Right cardiac atrium (tissue), 5 donors: ENCODE results near the gene LYSMD2. TPM values are rescaled to one million over a fixed set of nuclear protein-coding genes. Genes with fewer than 3 reads are reported as not detected.
A peak's percentile ranks its signal among the peaks of the same experiment; 100 is the strongest.

Source experiments
- ATAC-seq, 2 donors: fragments of 200-7000 bp; cut with Tn5 transposase; one replicate each; pipeline versions ENCODE4 v1.8.0 to v1.9.1; 2020; ENCODE audit warnings: moderate library complexity in 2 of 2, mild to moderate bottlenecking in 1 of 2
- DNase-seq, 3 donors: peaks; one replicate each; pipeline ENCODE4 v3.0.0-alpha.2; 2020
- H3K27ac ChIP-seq: one replicate; pipeline ENCODE4 v1.5.1; 2013; ENCODE audit warnings: mild to moderate bottlenecking, low read length, control low read depth, moderate library complexity
- H3K27me3 ChIP-seq: one replicate; pipeline ENCODE4 v1.6.1; 2013; ENCODE audit not compliant: control insufficient read depth, insufficient read depth
- H3K4me1 ChIP-seq: one replicate; pipeline ENCODE4 v1.6.1; 2013; ENCODE audit warnings: low read length; ENCODE audit not compliant: control insufficient read depth, insufficient read depth
- H3K4me3 ChIP-seq: one replicate; pipeline ENCODE4 v1.5.1; 2013; ENCODE audit warnings: low read length, control low read depth
- H3K9me3 ChIP-seq: one replicate; pipeline ENCODE4 v1.6.1; 2013; ENCODE audit warnings: low read length; ENCODE audit not compliant: control insufficient read depth
- WGBS: extraction: QIAGEN DNeasy Blood & Tissue Kit; methylation state at CpG from one replicate; pipeline ENCODE4 v1.1.7; 2013; 5-methylcytosine and 5-hydroxymethylcytosine counted together
- intact Hi-C, 4 donors: fragments of 100-400 bp; cut with DNase I; formaldehyde crosslinking; loops; one replicate each; pipeline versions ENCODE4 v1.11.0 to v1.14.0; 2022 to 2023
- polyA plus RNA-seq: library from polyadenylated mRNA; stranded (reverse); fragments of 200-250 nt; gene quantifications from one replicate; pipeline ENCODE4 v1.2.3, GENCODE V29; 2013
- total RNA-seq, 4 donors: library from RNA; stranded (reverse); fragmentation: NEBNext Ultra II Directional; extraction: Animal tissue kit (Norgen Biotek cat#: 25700); gene quantifications; one replicate each; pipeline ENCODE4 v1.2.1, GENCODE V29; 2021
- donor health status: healthy with polysubstance abuse.
- donor health status: DM: no; HTN: yes; CAD: no.
- donor health status: DM: no; HTN: no; CAD: no.
- donor health status: DM: no; HTN: yes; CAD: no; lungs with severe emphysema.
- donor health status: DM: yes; HTN: yes; CAD: no.

Gene LYSMD2
- total and polyA plus RNA-seq, 5 donors, result 6.5 to 7.8 (median 6.8) TPM

DNA sequence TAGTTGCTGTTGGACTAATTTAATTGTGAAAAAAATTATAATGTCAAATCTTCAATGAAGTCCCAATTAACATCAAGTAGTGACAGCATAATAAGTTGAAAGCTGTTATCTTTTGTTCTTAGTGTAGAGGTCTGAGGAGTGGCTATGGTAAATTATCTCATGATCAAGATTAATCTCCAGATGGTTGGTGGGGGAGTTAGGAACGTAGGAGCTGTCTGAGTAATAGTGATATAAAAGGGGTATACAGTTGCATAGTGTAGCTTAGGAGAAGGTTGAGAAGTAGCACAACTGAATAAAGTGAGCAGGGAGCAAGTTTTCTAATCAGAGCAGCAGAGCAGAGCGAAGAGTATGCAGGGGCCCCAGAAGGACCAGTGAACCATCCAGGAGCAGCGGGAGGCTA is 33.4 kb upstream of the LYSMD2 start:
- no peaks in the 10 kb centered on the region for H3K27me3 ChIP-seq
- no peak for ATAC-seq
- no peaks in the 10 kb centered on the region for H3K9me3 ChIP-seq
- intact Hi-C loops, result no loop called here
- no peak for DNase-seq
- no peaks in the 10 kb centered on the region for H3K4me1 ChIP-seq
- H3K4me3 ChIP-seq, result no peak overlapping the region
- no peak overlapping the region for H3K27ac ChIP-seq
- WGBS, result 87% methylated on average over 3 of the region's 3 CpGs

DNA sequence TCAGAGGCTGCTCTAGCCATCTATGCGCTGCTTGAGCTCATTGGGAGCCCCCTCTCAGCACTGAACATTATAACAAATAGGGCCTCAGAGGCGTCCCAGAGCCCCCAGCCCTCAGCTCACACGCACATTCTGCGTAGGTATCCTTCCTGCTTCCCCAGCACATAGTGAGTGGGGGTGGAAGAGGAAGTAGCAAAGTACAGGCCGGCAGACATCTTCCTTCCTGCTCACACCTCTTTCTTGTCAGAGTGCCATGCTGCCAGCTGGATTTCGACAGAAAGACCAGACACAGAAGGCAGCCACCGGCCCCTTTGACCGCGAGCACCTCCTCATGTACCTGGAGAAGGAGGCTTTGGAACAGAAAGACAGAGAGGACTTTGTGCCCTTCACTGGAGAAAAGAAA is 30.6 kb upstream of the LYSMD2 start:
- intact Hi-C loops, result no loop called here
- H3K4me3 ChIP-seq, result no peak overlapping the region
- H3K27me3 ChIP-seq, result no peaks in the 10 kb centered on the region
- H3K4me1 ChIP-seq, result no peaks in the 10 kb centered on the region
- H3K27ac ChIP-seq, result no peak overlapping the region
- 52% methylated on average over 9 of the region's 9 CpGs for WGBS
- DNase-seq, result no peak
- no peaks in the 10 kb centered on the region for H3K9me3 ChIP-seq
- peak in 1 of 2 donors; percentile 22 for ATAC-seq

- WGBS, result 93% methylated on average over 1 of the region's 1 CpG
- no peaks in the 10 kb centered on the region for H3K4me1 ChIP-seq
Measured at GRCh38 chr15:51766341-51766740, 28.9 kb upstream of the LYSMD2 start.

DNA sequence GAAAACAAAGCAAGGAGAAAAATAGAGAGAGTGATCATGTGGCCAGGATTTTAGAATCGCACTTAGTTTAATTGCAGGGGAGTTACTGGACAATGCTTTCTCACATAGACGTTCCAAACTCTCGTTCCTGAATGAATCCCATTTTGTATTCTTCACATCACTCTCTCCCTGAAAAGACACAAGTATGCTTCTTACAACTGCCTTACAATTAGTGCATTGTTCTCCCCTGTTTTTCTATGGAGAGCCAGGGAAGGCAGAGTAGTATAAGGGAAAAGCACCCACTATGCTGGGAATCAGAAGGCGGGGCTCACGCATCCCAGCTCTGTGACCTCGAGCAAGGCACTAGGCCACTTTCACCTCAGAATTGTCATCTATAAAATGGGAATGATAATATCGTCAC is 28.3 kb upstream of the LYSMD2 start:
- no peak overlapping the region for H3K27ac ChIP-seq
- H3K4me1 ChIP-seq, result no peaks in the 10 kb centered on the region
- H3K9me3 ChIP-seq, result no peaks in the 10 kb centered on the region

More at GRCh38 chr15:51766341-51766740, 28.9 kb upstream of the LYSMD2 start:
- ATAC-seq (no peak), DNase-seq (no peak)
- no peaks in the 10 kb centered on the region for H3K9me3 ChIP-seq
- no peak overlapping the region for H3K4me3 ChIP-seq
- intact Hi-C loops, result no loop called here
- H3K27ac ChIP-seq, result no peak overlapping the region
- H3K27me3 ChIP-seq, result no peaks in the 10 kb centered on the region

GRCh38 chr15:51760805-51761204 is 23.4 kb upstream of the LYSMD2 start:
- intact Hi-C loops, result no loop called here
- WGBS, result 67% methylated on average over 3 of the region's 3 CpGs

More for the DNA sequence above, 28.3 kb upstream of the LYSMD2 start:
- 83% methylated on average over 7 of the region's 7 CpGs for WGBS
- H3K4me3 ChIP-seq, result no peak overlapping the region
- DNase-seq (no peak), ATAC-seq (no peak)
- no peaks in the 10 kb centered on the region for H3K27me3 ChIP-seq
- intact Hi-C loops, result no loop called here

GRCh38 chr15:51759557-51760070 is 22.2 kb upstream of the LYSMD2 start:
- intact Hi-C loops, result loop anchor here in 2 of 4 donors (5.0 kb wide), 2 partner anchors 47 to 97 kb away; no protein-coding TSS in a partner anchor
- no peaks in the 10 kb centered on the region for H3K27me3 ChIP-seq
- peak; percentile 75 to 85 (median 75) for DNase-seq
- 28% methylated on average over 3 of the region's 3 CpGs for WGBS
- H3K4me1 ChIP-seq, result peaks cover 15% of the 10 kb centered on the region
- no peaks in the 10 kb centered on the region for H3K9me3 ChIP-seq
- ATAC-seq, result peak; percentile 92
- H3K4me3 ChIP-seq, result no peak overlapping the region
- H3K27ac ChIP-seq, result peak overlapping the region; percentile 84

More at GRCh38 chr15:51760805-51761204, 23.4 kb upstream of the LYSMD2 start:
- Histone ChIP-seq H3K4me1 (peaks cover 13% of the 10 kb centered on the region), H3K27me3 (no peaks in the 10 kb centered on the region), H3K27ac (no peak overlapping the region), H3K4me3 (no peak overlapping the region), H3K9me3 (no peaks in the 10 kb centered on the region)
- DNase-seq, result no peak
- ATAC-seq, result no peak

GRCh38 chr15:51758645-51759044 is 21.2 kb upstream of the LYSMD2 start:
- Histone ChIP-seq H3K27ac (peak overlapping the region; percentile 64), H3K9me3 (no peaks in the 10 kb centered on the region), H3K4me1 (peaks cover 15% of the 10 kb centered on the region), H3K27me3 (no peaks in the 10 kb centered on the region), H3K4me3 (no peak overlapping the region)
- ATAC-seq (peak; percentile 84 to 85), DNase-seq (peak; percentile 64 to 83 (median 80))
- intact Hi-C loops, result loop anchor here in 2 of 4 donors (5.0 kb wide), 2 partner anchors 46 to 96 kb away; no protein-coding TSS in a partner anchor
- 20% methylated on average over 1 of the region's 1 CpG for WGBS

DNA sequence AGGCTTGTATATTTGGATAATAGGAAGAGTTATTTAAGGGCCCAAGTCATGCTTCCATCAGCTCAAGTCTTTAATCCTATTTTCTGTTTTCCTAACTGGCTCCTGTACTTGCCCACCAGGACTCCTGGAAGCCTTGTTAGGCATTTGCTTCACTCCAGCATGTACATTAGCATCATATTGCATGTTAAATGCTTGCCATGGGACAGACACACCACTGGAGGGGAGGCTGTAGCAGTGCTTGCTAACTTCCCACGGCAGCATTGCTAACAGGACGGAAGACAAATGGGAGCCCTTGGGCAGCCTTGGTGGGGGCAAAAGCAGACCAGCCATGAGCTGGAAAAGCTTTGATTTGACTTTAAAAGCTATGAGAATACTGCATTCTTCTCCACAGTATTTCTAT is 20.0 kb upstream of the LYSMD2 start:
- DNase-seq (no peak), ATAC-seq (no peak)
- no peaks in the 10 kb centered on the region for H3K9me3 ChIP-seq
- no peak overlapping the region for H3K27ac ChIP-seq
- 79% methylated on average over 2 of the region's 2 CpGs for WGBS
- intact Hi-C loops, result loop anchor here in 2 of 4 donors (5.0 kb wide), 2 partner anchors 45 to 95 kb away; no protein-coding TSS in a partner anchor
- no peaks in the 10 kb centered on the region for H3K27me3 ChIP-seq
- peaks cover 15% of the 10 kb centered on the region for H3K4me1 ChIP-seq
- H3K4me3 ChIP-seq, result no peak overlapping the region

DNA sequence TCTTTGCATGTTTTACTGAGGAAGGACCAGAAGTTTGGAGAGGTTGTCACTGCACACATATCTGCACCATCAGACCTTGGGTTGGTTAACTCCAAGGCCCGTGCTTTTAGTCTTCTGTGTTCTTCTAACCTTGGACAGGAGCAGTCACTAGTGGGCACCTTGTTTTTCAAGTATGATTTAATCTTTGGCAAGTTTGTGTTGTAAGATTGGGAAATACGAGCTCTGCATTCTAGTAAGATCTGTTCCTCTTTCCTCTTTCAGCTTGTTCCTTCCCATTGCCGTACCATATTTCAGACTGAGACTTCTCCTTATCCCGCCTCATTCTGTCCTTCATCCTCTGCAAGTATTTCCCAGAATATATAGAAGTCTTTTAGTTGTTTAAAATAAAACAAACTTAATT is 19.0 kb upstream of the LYSMD2 start:
- WGBS, result 72% methylated on average over 4 of the region's 4 CpGs
- ATAC-seq (no peak), DNase-seq (no peak)
- H3K27me3 ChIP-seq, result no peaks in the 10 kb centered on the region
- intact Hi-C loops, result loop anchor here in 2 of 4 donors (5.0 kb wide), 2 partner anchors 44 to 94 kb away; no protein-coding TSS in a partner anchor
- H3K27ac ChIP-seq, result no peak overlapping the region
- no peak overlapping the region for H3K4me3 ChIP-seq
- peaks cover 15% of the 10 kb centered on the region for H3K4me1 ChIP-seq
- H3K9me3 ChIP-seq, result no peaks in the 10 kb centered on the region

DNA sequence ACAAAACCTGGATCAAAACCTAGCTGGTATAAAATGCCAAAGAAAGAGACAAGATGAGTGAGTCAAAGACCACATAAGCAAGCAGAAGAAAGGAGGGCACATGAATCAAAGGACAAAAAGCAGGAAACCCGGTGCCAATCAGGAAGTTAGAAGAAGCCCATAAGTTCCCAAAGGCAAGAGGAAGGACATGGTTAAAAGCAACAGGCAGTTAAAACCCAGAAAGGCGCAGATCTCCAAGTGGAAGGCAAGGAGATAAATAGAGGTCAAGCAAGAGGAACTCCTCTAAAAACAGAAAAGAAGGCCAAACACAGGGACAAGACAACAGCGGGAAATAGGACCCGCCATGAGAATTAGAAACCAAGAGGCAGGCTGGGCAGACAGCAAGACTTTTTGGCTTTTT is 18.3 kb upstream of the LYSMD2 start:
- no peak overlapping the region for H3K4me3 ChIP-seq
- DNase-seq (no peak), ATAC-seq (no peak)
- 66% methylated on average over 4 of the region's 4 CpGs for WGBS
- H3K4me1 ChIP-seq, result peaks cover 15% of the 10 kb centered on the region
- no peaks in the 10 kb centered on the region for H3K9me3 ChIP-seq
- no peaks in the 10 kb centered on the region for H3K27me3 ChIP-seq
- intact Hi-C loops, result loop anchor here in 2 of 4 donors (5.0 kb wide), 2 partner anchors 43 to 93 kb away; no protein-coding TSS in a partner anchor
- no peak overlapping the region for H3K27ac ChIP-seq

DNA sequence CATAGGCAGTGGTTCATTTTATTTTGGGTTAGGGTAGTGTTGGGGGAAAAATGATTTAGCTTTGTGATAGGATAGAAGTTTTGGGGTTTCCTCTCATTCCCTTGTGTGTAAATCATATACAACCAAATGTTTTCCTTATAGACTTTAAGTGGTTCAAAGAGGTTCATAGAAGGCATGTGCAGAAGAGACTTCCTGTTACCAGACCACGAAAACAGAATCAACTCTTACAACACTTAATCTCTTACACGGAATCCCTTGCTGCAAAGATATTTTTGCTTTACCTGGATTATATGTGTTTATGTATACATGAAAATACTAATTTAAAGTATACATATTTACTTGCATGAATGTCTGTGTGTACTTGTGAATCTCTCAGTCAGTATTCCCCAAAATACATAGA is 16.8 kb upstream of the LYSMD2 start:
- intact Hi-C loops, result no loop called here
- Histone ChIP-seq H3K9me3 (no peaks in the 10 kb centered on the region), H3K4me1 (peaks cover 11% of the 10 kb centered on the region), H3K27ac (no peak overlapping the region), H3K4me3 (no peak overlapping the region), H3K27me3 (no peaks in the 10 kb centered on the region)
- DNase-seq (no peak), ATAC-seq (no peak)
- WGBS, result 71% methylated on average over 2 of the region's 2 CpGs
